GM12873 (cell line): ENCODE results near the gene SNTG2.

Source experiments
- TF ChIP-seq, protein P1 (sequence below): IDR thresholded peaks from 2 replicates; pipeline ENCODE4 v1.5.1; 2012; ENCODE audit warnings: low read depth, mild to moderate bottlenecking, moderate library complexity, low read length, control low read depth; ENCODE audit not compliant: insufficient read depth; ENCODE audit errors: missing control alignments

Gene SNTG2

DNA sequence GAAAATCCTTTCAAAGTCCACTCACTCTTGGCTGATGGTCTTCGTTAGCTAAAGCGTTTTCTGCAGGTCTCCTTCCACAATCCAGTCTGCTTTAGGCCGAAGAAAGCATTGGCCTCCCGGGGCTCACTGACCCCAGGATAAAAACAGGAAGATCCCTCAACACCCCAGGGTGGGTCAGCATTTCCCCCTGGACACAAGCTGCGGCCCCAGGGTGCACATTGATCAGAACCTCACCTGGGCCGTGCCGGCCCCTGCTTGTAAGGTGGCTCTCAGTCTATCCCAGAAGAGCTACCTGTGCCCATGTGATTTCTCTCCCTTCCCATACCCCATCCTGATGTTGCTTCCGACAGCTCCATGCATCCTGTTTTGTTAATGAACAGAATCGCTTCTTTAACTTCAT, 349.6 kb downstream of the SNTG2 start:
- TF ChIP-seq, protein P1, sequence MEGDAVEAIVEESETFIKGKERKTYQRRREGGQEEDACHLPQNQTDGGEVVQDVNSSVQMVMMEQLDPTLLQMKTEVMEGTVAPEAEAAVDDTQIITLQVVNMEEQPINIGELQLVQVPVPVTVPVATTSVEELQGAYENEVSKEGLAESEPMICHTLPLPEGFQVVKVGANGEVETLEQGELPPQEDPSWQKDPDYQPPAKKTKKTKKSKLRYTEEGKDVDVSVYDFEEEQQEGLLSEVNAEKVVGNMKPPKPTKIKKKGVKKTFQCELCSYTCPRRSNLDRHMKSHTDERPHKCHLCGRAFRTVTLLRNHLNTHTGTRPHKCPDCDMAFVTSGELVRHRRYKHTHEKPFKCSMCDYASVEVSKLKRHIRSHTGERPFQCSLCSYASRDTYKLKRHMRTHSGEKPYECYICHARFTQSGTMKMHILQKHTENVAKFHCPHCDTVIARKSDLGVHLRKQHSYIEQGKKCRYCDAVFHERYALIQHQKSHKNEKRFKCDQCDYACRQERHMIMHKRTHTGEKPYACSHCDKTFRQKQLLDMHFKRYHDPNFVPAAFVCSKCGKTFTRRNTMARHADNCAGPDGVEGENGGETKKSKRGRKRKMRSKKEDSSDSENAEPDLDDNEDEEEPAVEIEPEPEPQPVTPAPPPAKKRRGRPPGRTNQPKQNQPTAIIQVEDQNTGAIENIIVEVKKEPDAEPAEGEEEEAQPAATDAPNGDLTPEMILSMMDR, result no peak

DNA sequence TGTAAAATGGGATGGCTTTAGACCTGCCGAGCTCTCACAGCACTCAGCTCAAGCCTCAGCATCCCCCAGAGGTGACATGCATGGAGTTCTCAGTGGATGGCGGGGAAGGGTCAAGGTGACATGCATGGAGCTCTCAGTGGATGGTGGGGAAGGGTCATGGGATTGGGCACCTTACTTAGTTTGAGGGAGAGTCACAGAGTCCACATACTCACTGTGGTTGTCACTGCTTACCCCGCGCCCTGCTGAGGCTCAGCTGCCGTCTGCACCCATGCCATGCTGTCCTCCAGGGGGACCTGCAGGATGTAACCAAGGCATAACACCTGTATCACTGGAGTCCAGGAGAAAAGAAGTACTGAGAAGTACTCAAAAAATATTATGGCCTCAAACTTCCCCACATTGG, 350.4 kb downstream of the SNTG2 start:
- TF ChIP-seq, protein P1, result no peak

DNA sequence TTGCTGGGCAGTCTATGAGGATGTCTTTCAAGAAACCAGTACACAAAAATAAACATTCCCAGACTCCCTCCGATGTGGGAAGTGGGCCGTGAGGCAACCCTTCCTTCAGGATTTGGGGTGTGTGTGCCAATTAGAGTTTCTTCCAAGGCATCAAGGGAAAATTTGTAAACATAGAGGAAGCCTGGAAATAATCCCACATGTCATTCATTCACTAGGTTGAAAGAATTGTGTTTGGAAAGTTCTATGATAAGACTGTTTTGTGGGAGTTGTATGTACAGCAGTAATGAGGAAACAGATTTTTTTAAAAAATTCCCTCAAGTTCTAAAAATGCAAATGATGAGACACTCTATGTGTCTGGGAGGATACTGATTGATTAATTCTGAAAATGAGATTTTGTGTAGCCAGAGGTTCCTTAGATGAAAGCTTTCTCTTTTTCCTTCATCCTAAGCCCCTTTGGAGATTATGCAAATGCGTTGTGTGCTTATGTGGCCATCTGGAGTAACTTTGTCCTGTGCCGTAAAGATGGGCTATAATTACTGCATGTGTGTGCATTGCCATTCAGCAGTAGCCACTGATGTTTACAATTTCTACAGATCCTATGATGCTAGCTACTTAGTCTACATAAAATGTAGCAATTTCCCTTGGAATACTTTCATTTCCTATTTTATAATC, 354.8 kb downstream of the SNTG2 start:
- TF ChIP-seq, protein P1, result no peak

DNA sequence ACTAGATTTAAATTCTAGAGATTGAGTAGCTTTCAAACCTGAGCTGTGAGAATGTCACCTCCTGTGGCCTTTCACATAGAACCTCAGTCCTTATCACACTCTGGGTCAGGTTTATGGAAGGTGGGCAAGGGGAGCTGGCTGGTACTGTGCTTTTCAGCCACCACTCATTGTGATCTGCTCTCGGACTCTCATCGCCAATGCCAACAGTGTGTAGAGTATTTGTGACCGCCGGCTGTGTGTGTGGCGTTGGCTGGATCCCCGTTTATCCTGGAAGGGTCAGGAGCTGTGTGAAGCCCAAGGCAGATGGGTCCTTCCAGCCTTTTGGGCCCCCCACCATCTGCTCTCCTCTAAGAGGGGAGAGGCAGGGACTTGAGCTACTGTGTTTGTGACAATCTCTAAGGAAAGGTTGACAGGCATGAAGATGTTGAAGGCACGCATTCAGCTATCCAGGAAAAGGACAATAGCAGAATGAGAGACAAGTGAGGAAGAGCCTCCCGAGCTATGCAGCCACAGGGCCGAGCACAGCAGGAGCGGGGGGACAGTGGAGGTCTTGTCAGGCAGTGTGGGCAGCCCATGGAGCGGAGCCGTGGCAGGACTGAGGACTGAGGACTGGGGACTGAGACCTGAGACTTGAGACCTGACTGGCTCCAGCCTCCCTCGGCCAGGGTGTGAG, 355.5 kb downstream of the SNTG2 start:
- TF ChIP-seq, protein P1, result no peak

DNA sequence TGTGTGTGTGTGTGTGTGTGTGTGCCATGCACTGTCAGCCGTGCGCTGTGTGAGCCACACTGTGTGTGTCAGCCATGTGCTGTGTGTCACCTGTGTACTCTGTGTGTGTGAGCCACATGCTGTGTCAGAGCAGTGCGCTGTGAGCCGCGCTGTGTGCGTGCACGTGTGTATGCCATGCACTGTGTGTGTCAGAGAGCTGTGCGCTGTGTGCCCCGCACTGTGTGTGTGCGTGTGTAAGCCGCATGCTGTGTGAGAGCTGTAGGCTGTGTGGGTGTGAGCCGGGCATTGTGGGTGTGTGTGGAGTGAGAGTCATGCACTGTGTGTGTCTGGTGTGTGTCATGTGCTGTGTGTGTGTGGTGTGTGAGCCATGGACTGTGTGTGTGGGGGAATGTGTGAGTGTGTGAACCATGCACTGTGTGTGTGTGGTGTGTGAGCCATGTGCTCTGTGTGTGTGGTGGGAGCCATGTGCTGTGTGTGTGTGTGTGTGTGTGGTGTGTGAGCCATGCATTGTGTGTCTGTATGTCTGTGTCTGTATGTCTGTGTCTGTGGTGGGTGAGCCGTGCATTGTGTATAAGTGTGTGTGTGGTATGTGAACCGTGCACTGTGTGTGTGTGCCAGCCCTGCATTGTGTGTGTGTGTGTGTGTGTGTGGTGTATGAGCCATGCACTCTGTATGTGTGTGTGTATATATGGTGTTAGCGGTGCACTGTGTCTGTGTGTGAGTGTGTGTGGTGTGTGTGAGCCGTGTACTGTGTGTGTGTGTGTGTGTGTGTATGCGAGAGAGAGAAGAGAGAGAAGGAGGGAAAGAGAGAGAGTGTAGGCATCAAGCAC, 356.3 kb downstream of the SNTG2 start:
- TF ChIP-seq, protein P1, result no peak

DNA sequence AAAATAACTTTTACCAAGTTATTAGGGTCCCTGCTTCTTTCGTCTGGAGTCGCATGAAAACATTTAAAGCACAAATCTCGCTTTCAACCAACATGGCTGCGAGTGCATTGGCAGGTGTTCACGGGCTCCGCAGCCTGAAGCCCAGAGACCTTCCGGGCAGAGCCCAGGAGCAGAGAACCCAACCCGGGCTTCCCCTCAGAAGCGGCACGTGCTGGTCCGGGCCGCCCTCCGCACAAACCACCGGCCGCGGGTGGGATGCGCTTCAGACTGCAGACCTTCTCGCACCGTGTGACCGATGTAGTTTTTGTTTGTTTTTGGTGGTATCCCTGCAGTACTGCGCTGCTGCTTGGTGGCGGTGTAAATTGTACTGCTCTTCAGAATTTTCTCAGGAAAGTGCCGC, 357.0 kb downstream of the SNTG2 start:
- TF ChIP-seq, protein P1, result no peak

DNA sequence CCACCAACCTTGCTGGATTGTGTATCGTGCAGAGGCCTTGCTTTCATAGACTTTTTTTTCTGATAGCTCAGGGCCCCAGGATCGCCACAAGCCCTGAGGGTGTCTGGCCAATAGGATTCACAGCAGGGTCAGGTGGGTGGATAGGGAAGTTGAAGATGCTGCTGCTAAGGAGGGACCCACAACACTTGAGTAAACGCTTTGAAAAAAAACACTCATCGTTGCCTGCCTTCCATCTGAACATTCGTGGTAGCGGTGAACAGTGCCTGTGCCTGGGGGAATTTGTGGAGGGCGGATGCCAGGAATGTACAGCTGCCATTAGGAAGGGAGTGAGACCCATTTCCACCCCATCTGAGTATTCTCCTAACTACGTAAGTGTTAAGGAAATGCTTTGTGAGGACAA, 358.0 kb downstream of the SNTG2 start:
- TF ChIP-seq, protein P1, result no peak
